ENCODE measurements around the gene AADACL3.

DNA sequence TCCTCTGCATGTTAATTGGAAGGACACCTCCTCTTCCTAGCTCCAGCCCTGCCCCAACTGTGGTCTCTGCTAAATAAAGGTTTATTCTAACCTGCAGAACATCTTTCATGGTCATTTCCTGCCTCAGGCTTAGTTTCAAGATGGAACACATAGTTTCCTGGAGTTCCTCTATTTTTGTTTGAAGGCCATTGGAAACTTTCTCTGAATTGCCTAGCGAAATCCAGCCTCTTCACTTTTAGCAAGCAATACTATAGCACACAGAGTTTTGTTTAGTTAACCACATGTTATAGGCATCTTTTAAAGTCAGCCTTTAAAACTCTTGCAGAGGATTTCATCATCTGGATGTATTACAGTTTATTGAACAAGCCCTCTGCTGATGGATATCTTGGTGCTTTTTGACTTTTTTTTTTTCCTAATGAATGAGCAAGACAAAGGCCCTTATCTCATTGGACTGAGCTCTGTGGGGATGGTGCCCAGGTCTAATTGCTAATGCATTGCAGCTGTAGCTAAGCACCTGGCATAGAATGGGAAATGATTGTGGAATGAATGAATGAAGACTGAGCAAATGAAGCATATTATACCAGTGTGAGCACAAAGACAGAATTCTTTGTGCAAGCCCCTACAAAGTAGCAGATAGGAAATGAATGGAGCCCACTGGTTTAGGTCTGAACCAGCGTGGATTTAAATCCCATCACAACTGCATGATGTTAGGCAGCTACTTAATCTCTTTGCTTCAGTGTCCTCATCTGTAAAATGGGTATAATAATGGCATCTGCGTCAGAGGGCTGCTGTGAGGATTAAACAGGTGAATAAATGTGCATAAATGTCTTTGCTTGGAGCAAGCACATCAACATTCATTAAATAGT, 29.4 kb downstream of the AADACL3 start:
- TF ChIP-seq TAF1 (IDR thresholded peaks at IDR 0.05; ENCODE audit: low read depth) (no peak), POLR2AphosphoS5 (IDR thresholded peaks at IDR 0.05) (no peak), EP300 (conservative IDR thresholded peaks at IDR 0.05; ENCODE audit: poor library complexity, severe bottlenecking) (no peak), EZH2 (IDR thresholded peaks at IDR 0.05; ENCODE audit: borderline replicate concordance, insufficient read depth, low read length, poor library complexity, severe bottlenecking) (no peak)
- TF ChIP-seq, protein P1, sequence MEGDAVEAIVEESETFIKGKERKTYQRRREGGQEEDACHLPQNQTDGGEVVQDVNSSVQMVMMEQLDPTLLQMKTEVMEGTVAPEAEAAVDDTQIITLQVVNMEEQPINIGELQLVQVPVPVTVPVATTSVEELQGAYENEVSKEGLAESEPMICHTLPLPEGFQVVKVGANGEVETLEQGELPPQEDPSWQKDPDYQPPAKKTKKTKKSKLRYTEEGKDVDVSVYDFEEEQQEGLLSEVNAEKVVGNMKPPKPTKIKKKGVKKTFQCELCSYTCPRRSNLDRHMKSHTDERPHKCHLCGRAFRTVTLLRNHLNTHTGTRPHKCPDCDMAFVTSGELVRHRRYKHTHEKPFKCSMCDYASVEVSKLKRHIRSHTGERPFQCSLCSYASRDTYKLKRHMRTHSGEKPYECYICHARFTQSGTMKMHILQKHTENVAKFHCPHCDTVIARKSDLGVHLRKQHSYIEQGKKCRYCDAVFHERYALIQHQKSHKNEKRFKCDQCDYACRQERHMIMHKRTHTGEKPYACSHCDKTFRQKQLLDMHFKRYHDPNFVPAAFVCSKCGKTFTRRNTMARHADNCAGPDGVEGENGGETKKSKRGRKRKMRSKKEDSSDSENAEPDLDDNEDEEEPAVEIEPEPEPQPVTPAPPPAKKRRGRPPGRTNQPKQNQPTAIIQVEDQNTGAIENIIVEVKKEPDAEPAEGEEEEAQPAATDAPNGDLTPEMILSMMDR (IDR thresholded peaks at IDR 0.05; ENCODE audit: poor library complexity, severe bottlenecking), result no peak
- TF ChIP-seq, protein P2, sequence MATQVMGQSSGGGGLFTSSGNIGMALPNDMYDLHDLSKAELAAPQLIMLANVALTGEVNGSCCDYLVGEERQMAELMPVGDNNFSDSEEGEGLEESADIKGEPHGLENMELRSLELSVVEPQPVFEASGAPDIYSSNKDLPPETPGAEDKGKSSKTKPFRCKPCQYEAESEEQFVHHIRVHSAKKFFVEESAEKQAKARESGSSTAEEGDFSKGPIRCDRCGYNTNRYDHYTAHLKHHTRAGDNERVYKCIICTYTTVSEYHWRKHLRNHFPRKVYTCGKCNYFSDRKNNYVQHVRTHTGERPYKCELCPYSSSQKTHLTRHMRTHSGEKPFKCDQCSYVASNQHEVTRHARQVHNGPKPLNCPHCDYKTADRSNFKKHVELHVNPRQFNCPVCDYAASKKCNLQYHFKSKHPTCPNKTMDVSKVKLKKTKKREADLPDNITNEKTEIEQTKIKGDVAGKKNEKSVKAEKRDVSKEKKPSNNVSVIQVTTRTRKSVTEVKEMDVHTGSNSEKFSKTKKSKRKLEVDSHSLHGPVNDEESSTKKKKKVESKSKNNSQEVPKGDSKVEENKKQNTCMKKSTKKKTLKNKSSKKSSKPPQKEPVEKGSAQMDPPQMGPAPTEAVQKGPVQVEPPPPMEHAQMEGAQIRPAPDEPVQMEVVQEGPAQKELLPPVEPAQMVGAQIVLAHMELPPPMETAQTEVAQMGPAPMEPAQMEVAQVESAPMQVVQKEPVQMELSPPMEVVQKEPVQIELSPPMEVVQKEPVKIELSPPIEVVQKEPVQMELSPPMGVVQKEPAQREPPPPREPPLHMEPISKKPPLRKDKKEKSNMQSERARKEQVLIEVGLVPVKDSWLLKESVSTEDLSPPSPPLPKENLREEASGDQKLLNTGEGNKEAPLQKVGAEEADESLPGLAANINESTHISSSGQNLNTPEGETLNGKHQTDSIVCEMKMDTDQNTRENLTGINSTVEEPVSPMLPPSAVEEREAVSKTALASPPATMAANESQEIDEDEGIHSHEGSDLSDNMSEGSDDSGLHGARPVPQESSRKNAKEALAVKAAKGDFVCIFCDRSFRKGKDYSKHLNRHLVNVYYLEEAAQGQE (IDR thresholded peaks at IDR 0.05; ENCODE audit: borderline replicate concordance), result no peak
